Central memory CD4-positive, alpha-beta T cell (primary cell): ENCODE results near the gene ST8SIA5.

ENCODE experiments used
- DNase-seq: peaks from one replicate; pipeline ENCODE4 v3.0.0; 2022

Gene ST8SIA5

DNA sequence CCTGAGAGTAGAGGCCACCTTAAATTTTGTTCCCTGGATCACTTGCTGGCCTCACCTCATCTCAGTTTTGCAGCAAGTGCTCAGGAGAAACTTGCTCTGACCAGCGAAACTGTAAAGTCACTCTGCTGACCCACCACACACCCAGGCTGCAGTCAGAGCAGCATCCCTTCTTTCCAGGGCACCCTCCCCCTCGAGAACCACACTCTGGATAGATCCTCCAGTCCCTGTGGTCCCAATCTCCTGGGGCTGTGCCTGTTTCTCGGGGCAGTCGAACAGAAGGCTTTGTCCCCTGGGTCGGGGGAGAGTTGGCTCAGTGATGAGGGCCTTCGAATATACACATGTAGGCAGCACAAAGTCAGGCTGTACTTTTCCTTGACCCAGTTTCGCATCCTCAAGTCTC lies 18.4 kb downstream of the ST8SIA5 start:
- DNase-seq = no peak

DNA sequence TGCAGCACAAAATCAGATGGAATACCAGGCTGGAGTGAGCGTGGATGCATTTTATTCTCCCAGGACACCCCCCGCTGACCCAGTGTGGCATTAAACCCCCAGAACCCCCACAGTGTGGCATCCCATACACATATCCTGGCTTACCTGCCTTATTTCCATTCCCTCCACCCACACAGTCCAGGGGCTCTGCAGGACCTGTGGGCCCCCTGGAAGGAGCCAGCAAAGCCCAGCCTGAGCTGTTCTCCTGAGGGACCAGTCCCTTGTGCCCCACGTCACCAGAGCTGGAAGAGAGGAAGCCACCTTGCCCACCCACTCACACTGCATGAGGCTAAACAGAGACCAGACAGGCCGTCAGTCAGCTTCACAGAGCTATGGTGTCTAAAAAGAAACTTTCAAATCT lies 20.1 kb downstream of the ST8SIA5 start:
- no peak for DNase-seq

DNA sequence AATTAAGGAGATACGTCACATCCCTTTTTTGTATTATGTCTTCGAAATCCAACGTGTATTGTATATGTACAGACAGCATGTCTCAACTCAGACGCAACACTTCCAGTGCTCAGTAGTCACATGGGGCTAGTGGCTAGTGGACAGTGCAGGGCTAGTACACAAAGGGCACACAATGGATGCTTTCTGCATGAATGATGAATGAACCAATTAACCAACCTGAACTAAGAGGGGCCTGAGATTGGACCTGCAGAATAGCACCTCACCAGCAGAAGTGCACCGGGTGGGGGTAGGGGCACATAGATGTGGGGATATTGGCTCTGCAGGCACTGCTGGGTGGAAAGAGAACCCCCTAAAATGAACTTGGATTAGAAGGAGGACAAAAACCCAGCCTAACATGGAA lies 20.7 kb downstream of the ST8SIA5 start:
- DNase-seq = no peak

- DNase-seq = no peak
Measured at GRCh38 chr18:46734981-46735380, 21.9 kb downstream of the ST8SIA5 start.

GRCh38 chr18:46733872-46734271 lies 23.0 kb downstream of the ST8SIA5 start:
- no peak for DNase-seq

- DNase-seq = no peak
Measured at GRCh38 chr18:46732801-46733200, 24.1 kb downstream of the ST8SIA5 start.

DNA sequence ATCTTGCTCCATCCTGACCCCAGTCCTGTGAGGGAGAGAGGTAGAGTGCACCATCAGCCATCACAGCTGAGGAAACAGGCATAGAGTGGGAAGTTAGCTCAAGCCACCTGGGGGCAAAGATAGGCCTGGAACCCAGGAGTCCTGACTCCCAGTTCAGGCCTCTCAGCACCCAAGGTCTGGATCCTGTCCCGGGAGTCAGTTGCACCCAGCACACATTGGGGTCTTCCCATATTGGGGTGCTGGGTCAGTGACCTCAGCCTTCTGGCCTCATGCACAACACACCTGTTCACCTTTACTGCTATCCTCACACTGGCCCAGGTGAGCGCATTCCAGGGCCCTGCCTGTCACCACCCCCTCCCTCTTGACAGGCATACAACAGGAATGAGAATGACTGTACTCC lies 24.7 kb downstream of the ST8SIA5 start:
- no peak for DNase-seq

DNA sequence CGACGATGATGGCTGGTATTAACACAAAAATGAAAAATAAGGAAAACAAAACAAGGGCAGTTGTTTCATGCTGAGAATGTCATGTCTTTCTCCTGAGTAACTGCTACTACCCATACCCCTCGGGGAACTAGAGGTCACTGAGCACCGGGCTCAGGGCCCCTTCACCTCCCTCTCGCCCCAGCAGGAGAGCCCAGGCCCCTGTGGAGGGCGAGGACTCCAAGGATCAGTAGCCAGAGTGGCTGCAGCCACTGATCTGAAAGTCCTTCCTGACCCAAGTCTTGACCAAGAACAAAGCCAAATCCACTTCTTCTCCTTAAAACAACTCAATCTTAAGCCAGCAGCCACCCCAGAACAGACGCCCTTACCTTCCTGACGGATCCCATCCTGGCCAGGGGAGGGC lies 25.5 kb downstream of the ST8SIA5 start:
- DNase-seq = no peak

DNA sequence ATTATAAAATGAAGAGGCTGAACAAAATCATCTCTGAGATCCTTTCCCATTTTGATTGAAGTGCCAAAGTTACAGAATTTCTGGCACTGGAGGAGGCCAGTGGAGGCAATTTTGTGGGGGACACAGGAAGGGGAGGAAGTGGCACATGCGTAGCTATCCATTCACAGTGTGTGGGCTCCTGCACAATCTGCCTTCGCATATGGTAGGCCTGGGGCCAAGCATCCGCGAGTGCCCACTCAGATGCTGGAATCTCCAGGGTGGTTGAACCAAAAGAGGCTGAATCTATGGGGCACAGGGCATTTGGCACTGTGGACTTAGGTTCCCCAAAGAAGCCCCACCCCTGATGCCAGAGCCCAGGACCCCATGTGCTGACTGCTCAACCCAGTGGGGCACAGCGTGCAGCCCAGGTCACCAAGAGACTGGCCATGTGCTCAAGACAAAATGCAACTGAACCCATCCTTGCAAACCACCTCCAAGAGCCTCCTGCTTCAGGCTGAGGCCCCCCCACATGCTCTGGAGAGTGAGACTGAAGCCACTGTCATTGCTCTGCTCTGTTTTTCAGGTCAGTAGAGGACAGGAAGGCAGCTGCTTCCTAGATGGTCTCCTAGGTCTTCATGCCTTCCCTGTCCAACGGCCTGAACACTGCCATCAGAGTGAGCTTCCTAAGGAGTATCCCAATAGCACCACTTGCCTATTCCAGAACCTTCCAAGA lies 28.5 kb downstream of the ST8SIA5 start:
- no peak for DNase-seq

DNA sequence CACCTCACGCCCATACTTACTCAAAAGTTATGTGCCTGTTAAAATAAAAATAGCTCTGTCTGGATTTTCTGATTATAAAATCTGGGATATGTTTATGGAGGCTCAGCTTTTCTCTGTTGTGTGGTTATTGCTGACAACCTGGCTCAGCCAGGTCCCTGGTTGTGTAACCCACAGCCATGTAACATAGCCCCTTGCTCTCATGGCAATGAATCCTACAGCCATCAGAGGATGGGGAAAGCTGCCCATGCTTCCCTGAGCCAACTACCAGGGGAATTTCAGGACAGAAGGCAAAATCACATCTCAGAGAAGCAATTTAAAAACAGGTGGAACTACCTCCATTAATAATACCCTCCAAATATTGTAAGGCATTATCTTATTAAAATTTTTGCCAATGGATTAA lies 29.7 kb downstream of the ST8SIA5 start:
- DNase-seq = no peak

GRCh38 chr18:46725310-46725709 lies 31.5 kb downstream of the ST8SIA5 start:
- no peak for DNase-seq

- DNase-seq = no peak
Measured at GRCh38 chr18:46723856-46724415, 32.9 kb downstream of the ST8SIA5 start.

DNA sequence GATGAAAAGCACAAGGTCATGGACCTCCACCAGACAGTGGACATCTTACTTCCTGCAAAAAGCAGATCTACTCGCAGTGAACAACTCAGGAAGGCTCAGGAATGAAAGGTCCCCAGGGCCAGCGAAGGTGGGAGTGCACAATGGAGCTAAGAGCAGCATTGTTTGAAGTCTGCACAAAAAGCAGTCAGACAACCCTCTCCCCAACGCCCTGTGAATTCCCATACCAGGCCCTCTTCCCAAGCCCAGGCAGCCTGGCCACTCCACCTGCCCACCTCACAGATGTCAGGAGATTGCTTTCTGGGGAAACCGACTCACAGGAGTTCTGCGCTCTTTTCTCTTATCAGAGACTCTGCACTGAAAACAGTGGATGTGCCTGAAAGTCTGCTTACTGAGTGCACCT lies 34.8 kb downstream of the ST8SIA5 start:
- no peak for DNase-seq

GRCh38 chr18:46721331-46721730 lies 35.5 kb downstream of the ST8SIA5 start:
- no peak for DNase-seq

- DNase-seq = no peak
Measured at GRCh38 chr18:46720521-46720920, 36.3 kb downstream of the ST8SIA5 start.

DNA sequence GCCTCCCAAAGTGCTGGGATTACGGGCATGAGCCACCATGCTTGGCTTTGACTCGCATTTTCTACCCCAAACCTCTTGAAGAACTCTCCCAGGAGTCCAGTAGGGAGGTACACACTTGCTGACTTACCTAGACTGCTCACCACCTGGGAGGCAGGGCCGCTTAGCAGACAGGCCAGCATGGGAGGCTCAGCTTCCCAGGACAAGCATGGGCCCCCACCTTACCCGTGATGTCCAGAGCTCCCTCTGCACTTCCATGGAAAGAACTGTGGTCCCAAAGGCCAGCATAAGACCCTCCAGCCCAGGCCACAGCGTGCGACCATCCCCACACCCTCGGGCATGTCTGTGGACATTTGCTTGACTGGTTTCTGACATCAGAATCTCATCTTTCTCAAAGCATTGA lies 36.8 kb downstream of the ST8SIA5 start:
- no peak for DNase-seq

DNA sequence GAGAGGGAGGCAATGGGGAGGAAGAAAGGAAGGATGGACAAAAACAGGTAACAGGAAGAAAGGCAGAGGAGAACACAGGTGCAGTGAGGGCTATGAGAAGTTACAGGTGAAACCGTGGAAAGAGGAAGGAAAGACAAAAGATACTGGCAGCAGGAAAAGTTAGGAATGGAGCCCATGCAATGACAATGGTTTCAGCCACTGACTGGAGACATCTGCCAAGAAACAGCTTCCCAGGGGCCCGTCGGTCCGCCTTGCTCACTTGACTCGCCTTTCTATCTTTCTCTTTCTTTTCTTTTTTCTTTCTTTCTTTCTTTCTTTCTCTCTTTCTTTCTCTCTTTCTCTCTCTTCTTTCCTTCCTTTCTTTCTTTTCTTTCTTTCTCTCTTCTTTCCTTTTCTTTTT lies 37.5 kb downstream of the ST8SIA5 start:
- DNase-seq = no peak

DNA sequence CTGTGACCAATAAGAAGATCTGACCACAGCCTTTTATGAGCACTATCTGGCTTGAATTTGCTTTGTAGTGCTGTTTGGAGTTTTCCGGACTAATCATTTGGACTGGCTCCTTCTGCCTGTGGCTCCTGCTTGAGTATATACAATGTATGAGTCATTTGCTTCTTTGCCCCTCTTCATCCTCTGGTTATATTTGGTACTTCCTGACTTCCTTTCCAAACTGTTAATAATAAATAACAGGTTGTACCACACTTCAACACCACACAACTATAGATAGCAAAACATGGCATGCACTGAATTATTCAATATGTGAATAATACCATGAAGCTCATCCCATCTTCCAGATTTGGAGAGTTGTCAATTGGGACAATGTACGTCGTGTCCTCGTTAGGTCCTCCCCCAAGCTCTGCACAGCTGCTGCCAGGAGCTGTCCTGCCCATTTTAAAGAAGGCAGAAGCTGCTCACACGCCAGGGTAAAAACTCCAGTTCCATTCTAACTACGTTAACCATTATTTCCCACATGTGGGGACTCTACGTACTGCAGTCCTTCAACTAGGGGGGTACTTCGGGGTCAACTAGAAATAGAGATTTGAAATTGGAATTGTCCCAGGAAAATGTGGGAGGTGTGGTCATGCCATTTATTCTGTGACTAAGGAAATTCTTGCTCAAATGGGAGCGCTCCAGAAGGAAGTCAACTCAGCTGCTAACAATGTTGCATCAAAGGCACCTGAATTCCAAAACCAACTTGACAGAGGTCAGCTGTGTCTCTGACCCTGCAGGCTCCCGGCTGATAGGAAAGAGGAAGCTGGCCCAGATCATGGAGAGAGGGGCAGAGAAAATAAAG lies 38.1 kb downstream of the ST8SIA5 start:
- DNase-seq = no peak

- DNase-seq = no peak
Measured at GRCh38 chr18:46716827-46717226, 40.0 kb downstream of the ST8SIA5 start.

- DNase-seq = no peak
Measured at GRCh38 chr18:46716336-46716735, 40.5 kb downstream of the ST8SIA5 start.

DNA sequence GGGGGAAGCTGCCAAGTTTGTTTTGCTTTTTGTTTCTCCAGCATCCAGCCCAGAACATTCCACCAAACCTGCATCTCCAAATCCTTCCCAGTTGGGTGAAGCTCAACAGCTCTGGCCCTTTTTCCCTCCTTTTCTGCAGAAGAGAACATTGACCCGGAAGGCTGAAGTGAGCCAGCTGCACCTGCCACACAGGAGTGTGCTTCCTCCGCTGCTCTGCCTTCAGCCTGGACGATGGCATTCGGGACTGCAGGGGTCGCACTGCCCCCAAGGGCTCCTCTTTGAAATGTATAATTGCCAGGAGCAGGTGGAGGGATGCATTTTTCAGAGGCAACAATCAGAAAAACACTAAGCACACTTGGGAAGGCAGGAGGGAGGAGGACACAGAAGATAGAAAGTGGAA lies 41.8 kb downstream of the ST8SIA5 start:
- no peak for DNase-seq

DNA sequence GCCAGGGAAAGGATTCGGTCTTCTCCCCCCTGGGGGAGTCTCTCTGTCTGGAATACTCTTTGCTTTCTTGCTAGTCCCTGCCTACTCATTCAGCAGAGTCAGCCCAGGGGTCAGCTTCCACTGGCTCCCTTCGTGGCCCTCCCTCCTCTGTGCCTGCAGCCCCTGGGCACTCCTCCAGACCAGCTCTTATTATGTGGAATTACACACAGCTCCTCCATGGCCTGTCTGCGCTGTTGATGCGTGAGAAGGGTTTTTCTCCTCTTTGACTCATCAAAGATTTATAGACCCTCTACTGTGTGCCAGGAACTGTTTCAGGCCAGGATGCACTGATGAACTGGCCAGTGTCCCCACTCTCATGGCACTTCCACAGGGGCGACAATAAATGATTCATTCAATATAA lies 44.4 kb downstream of the ST8SIA5 start:
- no peak for DNase-seq

DNA sequence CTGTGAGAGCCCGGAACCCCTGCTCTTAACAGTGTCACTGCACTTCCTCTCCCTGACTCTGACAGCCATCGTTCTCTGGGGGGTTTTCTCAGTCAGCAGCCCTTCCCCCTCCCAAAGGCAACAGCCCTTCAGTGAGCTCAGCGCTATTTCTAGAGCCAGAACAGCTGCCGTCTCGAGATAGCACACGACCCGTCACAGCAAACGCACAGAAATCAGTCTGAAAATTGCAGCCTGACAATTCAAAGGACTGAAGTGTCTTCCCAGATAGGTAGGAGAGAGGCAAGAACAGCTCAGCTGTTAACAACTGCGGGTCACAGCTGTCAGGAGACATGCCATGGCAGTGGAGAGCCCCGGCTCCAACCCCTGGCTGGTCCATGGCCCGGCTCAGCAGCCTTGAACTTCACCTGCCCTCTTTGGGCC lies 45.4 kb downstream of the ST8SIA5 start:
- DNase-seq = no peak

DNA sequence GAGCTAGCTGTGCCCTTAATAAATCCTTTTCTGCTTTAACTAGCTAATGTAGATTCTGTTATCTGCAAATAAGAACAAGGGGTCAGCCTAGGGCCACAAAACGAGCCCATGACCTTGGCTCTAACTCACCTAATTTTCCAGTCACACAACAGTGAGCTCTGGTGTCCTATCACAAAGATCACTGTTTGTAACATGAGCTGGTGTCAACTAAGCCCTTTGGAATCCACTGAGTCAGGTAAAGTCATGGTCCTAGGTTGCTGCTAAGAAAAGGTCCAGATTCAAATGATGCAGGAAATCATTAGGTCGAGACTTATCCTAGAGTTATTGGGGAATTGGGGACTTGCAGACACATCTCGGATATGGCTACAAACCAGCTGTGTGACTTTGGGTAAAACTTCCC lies 49.9 kb downstream of the ST8SIA5 start:
- no peak for DNase-seq
